Measurements from ENCODE around the gene COMT.
A peak's percentile ranks its signal among the peaks of the same experiment; 100 is the strongest.

Gene COMT

DNA sequence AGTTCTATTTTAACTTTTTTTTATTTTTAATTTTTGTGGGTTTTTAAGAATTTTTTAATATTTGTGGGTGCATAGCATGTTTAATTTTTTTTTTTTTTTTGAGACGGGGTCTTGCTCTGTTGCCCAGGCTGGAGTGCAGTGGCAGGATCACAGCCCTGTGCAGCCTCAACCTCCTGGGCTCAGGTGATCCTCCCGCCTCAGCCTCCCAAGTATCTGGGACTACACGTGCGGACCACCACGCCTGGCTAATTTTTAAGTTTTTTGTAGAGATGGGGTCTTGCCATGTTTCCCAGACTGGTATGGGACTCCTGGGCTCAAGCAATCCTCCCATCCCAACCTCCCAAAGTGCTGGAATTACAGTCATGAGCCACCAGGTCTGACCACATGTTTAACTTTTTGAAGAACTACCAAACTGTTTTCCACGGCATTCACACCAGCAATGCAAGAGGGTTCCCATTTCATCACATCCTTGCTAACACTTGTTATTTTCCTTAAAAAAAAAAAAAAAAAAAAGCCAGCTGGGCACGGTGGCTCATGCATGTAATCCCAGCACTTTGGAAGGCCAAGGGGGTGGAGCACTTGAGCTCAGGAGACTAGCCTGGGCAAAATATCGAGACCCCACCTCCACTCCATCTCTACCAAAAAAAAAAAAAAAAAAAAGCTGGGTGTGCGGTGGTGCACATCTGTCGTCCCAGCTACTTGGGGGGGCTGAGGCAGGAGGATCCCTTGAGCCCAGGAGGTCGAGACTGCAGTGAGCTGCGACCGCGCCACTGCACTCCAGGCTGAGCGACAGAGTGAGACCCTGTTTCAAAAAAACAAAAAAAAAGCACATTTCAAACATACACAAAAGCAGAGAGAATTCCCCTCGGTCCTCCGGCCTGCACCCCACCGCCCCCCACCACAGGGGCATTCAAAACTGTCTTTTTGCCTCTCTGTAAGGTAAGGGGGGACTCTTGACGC lies 16.8 kb downstream of the COMT start:
- FAIRE-seq, result no peak

DNA sequence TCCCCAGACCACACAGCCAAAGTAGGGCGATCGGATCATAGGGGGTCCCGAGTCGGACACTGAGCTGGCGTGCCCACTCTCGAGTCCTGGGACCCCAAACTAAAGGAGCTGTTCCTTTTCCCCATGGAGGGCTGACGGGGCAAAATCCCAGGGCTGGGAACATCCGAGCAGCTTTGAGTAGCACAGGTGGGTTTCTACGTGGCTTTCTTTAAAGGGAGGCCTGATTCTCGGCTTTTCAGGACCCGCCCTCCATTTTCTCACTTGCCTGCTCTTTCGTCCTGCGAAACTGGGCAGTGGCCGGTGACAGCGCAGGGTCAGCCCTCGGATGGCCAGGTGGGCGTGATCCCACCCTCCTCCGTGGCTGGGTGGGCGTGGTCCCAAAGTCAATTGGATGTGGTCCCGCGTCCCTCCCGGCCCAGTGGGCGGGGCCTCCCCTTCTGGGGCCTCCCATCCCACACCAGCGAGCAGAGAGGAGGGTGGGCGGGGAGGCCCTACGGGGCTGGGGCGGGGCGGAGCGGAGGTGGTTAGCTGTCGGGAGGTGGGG lies 17.5 kb downstream of the COMT start:
- peak; percentile 19 for FAIRE-seq

DNA sequence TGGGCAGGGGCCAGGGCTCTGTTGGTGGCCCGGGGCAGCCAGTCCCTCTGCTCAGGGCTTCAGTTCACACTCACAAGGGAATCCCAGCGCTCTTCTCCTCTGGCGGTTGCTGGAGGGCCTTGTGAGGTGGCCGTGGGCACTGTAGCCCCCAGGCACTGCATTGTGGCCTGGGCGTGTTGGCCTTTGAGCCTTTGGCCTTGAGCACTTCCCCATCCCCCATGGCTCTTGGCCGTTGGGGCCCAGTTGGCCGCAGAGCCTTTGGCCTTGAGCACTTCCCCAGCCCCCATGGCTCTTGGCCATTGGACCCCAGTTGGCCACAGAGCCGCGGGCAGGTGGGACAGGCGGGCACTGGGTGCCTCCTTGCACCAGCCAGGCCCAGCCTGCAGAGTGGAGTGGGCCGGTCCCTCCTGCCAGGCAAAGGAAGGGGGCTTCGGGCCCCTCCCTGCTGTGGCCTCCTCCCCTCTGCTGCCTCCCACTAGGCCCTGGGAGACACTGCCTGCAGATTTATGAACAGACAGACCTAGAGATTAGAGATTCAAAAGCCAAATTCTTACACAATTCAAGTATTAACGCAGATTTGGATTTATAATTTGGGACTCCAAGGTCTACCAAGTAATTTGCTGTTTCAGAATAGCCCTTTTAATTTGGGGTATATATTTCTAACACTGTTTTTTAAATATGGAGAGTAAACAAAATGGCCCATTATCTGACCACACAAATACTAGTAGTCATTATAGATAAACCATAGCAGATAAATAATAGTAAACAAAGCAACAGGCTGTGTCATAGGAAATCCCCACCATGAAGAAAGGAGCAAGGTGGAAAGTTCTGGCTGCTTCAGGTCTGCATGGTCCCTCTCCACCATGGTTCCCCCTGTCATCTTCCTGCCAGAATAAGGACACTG lies 18.3 kb downstream of the COMT start:
- no peak for FAIRE-seq

DNA sequence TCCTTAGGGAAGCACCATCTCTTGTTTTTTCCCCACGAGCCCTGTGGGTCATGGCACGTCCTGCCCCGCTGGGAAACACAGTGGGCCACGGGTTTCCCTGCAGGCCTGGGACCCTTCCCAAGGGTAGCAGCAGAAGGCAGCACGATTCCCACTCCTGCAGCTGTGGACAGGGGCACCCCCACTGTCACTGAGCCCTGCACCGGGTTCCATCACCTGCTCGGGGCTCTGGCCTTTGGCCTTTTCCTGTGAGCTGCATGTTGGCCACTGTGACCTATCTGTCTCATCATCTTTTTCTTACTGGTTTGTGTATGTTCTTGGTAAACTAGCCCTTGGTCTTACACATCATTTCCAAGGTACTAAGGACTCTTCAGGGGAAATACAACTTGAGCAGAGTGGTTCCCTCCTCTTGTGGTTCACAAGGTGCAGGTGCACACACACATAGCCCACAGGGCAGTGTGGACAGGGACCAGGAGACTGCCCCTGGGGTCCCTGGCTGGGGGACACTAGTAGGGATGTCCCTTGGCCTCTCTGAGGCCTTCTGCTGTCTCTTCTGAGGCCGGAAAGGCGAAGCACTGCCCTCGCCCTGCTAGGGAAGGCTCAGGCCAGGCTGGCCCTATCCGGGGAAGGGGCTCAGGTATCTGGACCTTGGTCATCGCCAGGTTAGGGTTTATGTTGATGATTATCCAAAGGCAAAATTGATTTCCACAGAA lies 19.1 kb downstream of the COMT start:
- FAIRE-seq, result no peak

DNA sequence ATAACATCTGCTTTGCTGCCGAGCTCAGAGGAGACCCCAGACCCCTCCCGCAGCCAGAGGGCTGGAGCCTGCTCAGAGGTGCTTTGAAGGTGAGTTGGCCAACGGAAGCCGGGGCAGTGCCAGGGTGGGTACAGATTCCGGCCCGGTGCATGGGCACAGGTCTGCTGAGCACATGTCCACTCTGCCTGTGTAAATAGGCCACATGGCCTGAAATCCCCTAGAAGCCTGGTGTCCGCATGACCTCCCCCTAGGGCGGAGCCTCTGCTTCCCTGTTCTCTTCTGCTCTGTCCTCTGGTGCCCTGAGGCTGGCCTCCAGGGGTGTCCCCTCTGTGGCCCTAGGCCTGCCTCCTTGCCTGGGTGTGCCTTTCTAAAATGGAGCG lies 19.6 kb downstream of the COMT start:
- FAIRE-seq, result no peak

DNA sequence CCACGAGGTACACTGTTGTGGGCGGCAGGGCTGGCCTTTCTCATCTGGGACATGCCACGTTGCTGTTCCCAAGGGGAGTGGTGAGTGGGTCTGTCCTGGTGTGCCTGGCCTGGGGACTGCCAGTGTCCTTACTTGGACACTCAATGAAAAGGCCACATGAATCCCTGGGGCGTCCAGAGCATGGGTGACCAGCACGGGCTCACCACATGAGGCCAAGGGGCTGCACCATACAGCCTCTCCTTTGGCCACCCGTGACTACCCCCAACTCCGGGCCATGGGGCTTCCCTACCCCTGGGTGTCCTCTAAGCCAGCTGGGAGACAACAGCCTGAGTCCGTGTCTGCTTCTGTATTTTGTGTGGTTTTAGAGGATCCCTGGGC lies 20.3 kb downstream of the COMT start:
- no peak for FAIRE-seq

DNA sequence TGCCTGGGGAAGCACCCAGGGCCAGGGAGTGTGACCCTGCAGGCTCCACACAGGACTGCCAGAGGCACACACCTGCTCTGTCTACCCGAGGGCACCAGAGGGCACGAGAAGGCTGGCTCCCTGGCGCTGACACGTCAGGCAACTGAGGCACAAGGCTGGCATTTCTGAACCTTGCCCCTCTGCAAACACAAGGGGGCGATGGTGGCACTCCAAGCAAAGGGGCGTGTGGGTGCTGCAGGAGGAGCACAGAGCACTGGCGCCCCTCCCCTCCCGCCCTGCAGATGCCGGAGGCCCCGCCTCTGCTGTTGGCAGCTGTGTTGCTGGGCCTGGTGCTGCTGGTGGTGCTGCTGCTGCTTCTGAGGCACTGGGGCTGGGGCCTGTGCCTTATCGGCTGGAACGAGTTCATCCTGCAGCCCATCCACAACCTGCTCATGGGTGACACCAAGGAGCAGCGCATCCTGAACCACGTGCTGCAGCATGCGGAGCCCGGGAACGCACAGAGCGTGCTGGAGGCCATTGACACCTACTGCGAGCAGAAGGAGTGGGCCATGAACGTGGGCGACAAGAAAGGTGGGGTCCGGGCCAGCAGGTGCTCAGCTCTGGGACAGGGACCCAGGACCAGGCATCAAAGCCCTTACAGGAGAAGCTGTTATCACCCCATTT lies 20.8 kb downstream of the COMT start:
- FAIRE-seq, result no peak

DNA sequence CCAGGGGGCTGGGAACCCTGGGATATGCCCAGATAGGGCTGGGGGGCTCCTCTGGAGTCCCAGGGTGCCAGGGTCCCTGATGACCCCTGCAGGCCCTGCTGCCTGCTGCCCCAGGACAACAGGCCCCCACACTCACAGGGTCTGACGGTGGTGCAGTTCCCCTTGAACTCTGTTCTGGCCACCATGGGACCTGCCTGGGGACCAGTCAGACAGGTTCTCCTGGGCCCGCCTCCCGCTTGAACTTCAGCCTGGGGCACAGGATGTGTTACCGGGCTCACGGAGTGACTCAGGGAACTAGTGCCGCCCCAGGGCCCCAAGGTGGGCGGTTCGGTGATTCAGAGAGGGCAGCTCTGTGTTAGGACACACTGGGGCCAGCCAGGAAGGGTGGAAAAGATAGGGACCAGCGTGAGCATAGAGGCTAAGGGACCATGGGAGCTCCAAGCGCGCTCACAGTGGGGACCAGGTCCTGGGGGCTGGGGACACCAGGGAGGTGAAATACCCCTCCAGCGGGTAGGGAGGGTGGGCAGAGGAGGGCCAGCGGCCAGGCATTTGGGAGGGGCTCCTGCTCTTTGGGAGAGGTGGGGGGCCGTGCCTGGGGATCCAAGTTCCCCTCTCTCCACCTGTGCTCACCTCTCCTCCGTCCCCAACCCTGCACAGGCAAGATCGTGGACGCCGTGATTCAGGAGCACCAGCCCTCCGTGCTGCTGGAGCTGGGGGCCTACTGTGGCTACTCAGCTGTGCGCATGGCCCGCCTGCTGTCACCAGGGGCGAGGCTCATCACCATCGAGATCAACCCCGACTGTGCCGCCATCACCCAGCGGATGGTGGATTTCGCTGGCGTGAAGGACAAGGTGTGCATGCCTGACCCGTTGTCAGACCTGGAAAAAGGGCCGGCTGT lies 21.6 kb downstream of the COMT start:
- no peak for FAIRE-seq

DNA sequence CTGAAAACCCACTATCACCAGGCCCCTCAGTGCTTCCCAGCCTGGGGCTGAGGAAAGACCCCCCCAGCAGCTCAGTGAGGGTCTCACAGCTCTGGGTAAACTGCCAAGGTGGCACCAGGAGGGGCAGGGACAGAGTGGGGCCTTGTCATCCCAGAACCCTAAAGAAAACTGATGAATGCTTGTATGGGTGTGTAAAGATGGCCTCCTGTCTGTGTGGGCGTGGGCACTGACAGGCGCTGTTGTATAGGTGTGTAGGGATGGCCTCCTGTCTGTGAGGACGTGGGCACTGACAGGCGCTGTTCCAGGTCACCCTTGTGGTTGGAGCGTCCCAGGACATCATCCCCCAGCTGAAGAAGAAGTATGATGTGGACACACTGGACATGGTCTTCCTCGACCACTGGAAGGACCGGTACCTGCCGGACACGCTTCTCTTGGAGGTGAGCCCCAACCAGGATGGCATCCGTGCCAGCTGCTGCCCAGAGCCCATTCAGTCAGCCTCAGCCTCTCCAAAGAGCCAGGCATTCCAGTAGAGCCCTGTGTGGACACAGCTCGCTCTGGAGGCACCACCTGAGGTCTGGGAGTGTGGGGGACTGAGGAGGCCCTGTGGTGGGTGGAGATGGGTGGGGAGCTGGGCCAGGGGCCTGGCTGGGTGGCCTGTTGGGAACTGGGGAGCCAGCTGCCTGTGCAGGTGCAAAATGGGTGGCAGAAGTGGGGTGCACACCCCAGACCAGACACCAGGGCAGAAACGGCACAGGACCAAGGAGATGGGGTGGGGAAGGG lies 22.5 kb downstream of the COMT start:
- no peak for FAIRE-seq

DNA sequence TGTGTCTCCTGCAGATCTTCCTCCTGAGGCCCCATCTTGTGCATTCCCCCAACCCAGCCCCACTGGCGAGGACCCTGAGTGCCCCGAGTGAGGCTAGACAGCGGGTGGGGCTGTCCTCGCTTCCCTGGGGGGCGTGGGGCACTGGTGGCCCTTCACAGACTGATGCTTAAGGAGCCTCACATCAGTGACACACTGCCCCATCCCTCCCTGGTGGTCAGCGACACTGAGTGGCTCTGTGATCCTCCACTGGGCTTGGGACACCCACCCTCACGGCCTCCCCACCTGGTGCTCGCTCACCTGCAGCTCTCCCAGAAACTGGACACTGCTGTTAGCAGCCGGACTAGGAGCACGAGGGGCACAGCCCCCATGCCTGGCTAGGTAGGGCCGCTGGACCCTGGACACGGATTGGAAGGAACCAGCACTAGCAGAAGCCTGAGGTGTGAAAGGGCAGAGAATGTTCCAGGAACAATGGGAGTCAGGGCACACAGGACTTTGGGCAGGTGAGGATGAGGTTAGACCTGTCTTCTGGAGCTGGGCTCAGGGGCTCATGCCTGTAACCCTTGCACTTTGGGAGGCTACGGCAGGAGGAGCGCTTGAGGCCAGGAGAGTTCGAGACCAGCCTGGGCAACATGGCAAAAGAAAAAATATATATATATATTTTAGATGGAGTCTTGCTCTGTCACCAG lies 23.3 kb downstream of the COMT start:
- no peak for FAIRE-seq

DNA sequence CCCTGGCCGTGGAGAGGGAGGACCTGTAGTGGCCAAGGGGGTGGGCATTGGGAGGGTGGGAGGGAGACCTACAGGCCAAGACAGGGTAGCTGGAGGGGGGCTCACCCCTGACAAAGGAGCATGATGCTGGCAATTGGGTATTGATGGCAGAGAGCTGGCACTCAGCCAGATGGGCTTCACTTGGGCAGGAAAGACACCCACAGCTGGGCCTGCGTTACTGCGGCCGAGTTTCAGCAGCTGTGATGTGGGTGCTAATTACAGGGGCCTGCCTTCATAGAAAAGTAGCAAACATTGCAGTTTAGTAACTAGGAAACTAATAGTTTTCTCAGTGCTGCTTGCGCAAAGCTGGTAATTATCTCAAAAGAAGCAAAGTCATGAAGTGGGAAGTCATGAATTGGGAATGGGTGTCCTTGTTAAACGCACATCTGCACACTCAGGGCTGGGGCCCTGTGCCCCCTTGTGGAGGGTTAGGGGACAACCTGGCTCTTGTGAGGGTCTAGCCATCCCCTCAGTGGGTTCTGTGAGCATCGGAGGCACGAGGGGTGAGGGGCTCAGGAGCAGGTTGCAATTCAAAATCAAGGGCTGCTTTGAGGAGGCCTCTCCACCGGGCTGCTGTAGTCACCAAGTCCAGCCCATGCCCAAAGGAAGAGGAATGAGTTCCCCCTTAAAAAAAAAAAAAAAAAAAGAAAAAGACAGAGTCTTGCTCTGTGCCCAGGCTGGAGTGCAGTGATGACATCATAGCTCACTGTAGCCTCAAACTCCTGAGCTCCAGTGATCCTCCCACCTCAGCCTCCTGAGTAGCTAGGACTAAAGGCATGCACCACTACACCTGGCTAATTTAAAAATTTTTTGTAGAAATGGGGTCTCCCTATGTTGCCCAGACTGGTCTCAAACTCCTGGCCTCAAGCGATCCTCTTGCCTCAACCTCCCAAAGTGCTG lies 24.5 kb downstream of the COMT start:
- no peak for FAIRE-seq

DNA sequence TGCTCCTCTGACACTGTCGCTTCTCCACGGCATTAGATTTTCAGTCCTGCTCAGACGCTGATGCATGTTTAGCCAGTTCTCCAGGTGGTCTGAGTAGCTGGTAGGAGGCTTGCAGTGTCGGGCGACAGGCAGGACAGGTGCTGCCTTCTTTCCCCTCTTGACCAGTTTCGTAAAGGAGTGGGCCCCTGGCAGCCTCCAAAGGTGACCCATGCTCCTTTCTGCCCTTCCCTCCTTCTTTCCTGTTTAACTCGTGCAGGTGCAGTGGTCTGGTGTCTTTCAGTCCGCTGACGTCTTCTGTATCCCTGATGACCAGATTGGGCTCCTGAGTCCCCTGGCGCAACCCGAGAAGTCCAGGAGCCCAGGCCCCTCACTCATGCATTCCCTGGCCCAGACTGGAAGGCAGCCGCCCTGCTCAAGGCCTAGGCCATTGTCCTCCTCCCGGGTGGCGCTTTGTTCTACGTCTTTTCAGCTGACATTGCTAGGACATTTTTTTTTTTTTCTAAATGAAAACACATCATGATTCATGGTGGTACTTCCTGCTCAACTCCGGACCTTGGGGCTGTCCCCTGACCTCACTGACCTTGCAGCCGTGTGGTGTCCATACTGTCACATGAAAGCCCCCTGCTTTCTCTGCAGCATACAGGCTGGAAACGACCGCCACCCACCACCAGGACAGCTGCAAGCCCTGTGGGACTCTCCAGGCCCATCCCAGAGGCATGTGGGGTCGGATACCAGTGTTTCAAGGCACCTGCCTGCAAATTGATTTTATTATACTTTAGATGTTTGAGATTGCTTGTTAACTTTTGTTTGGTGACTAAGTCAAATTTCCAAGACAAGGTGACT lies 25.6 kb downstream of the COMT start:
- FAIRE-seq, result no peak

DNA sequence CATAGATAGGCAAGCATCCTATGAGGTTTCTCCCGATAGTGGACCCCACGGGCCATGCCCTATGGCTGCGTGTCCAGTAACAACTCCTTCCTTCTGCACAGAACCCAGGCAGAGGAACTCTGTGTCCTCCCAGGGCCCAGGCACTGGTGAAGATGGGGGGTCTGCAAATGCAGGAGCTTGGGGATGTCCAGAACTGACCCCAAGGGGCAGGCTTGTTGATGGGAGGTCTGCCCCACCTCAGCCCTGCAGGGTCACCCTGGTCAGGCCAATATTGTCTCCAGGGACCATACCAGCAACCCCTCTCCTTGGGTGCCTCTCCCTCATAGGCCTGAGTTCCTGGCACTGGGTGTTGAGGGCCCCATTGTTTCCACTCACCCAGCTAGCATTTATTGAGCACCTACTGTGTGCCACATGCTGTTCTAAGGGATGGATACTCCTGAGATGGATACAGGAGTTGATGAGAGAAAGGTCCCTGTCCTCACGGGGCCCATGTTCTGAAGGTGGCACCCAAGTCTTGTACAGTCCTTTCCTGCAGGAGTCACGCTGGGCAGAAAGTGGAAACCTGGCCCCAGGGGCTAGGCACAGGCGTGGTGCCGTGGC lies 26.4 kb downstream of the COMT start:
- no peak for FAIRE-seq

DNA sequence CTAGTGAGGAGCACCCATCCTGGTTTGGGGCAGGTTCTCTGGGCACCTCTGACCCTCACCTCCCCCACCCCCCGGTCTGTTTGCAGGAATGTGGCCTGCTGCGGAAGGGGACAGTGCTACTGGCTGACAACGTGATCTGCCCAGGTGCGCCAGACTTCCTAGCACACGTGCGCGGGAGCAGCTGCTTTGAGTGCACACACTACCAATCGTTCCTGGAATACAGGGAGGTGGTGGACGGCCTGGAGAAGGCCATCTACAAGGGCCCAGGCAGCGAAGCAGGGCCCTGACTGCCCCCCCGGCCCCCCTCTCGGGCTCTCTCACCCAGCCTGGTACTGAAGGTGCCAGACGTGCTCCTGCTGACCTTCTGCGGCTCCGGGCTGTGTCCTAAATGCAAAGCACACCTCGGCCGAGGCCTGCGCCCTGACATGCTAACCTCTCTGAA lies 26.9 kb downstream of the COMT start:
- FAIRE-seq, result no peak

DNA sequence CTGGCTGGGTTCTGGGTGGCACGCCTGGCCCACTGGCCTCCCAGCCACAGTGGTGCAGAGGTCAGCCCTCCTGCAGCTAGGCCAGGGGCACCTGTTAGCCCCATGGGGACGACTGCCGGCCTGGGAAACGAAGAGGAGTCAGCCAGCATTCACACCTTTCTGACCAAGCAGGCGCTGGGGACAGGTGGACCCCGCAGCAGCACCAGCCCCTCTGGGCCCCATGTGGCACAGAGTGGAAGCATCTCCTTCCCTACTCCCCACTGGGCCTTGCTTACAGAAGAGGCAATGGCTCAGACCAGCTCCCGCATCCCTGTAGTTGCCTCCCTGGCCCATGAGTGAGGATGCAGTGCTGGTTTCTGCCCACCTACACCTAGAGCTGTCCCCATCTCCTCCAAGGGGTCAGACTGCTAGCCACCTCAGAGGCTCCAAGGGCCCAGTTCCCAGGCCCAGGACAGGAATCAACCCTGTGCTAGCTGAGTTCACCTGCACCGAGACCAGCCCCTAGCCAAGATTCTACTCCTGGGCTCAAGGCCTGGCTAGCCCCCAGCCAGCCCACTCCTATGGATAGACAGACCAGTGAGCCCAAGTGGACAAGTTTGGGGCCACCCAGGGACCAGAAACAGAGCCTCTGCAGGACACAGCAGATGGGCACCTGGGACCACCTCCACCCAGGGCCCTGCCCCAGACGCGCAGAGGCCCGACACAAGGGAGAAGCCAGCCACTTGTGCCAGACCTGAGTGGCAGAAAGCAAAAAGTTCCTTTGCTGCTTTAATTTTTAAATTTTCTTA lies 27.8 kb downstream of the COMT start:
- no peak for FAIRE-seq

DNA sequence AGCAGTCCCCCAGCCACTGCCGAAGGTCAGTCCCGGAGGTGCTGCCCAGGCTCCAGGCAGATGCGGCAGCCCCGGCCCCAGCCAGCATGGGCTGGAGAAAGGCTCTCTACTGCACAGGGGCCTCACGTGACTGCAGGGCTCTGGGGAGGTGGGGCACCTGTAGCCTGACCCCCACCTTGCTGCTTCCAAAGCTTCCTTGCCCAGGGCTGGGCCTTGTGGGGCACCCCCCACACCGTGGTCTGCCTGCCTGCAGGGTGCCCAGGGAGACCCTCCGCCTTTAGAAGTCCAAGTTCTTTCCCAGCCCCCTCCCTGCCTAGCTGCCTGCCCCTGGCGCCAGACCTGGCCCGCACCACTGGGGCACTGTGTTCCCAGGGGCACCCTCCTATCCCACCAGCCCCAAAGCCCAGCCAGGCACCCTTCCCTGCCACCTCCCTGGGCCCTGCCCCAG lies 28.5 kb downstream of the COMT start:
- FAIRE-seq, result no peak
